Neural cell (in vitro differentiated cells): Measurements from ENCODE around the gene C15orf40. TPM values are rescaled to one million over a fixed set of nuclear protein-coding genes. Genes with fewer than 3 reads are reported as not detected.

Experiments
- H2AFZ ChIP-seq: fragments of 200-600, 300-800 bp; sonication (generic), shearing (Covaris generic); 2 replicates; pipeline ENCODE4 v1.6.0; 2014; ENCODE audit warnings: low read depth, mild to moderate bottlenecking, antibody characterized with exemption, low read length, moderate library complexity
- H3F3A ChIP-seq: fragments of 200-600 bp; shearing (Covaris generic); 2 replicates; pipeline ENCODE4 v1.6.1; 2016; ENCODE audit warnings: mild to moderate bottlenecking, moderate library complexity, mixed read lengths, antibody characterized with exemption, low read length; ENCODE audit not compliant: insufficient read depth, poor library complexity, severe bottlenecking
- H3K27ac ChIP-seq: fragments of 200-600, 300-800 bp; sonication (generic), shearing (Covaris generic); 2 replicates; pipeline ENCODE4 v1.5.1; 2014; ENCODE audit warnings: mild to moderate bottlenecking, low read length, moderate library complexity
- H3K27me3 ChIP-seq: fragments of 300-800, 200-600 bp; sonication (generic), shearing (Covaris generic); 2 replicates; pipeline ENCODE4 v1.6.0; 2014; ENCODE audit warnings: mild to moderate bottlenecking, low read depth, low read length, moderate library complexity; ENCODE audit not compliant: insufficient read depth
- H3K36me3 ChIP-seq: fragments of 300-800, 200-600 bp; sonication (generic), shearing (Covaris generic); 2 replicates; pipeline ENCODE4 v1.5.1; 2014; ENCODE audit warnings: mild to moderate bottlenecking, antibody characterized with exemption, low read length, moderate library complexity; ENCODE audit not compliant: insufficient read depth
- H3K4me2 ChIP-seq: fragments of 300-800, 200-600 bp; sonication (generic), shearing (Covaris generic); 2 replicates; pipeline ENCODE4 v1.6.0; 2014; ENCODE audit warnings: mild to moderate bottlenecking, low read length
- H3K4me3 ChIP-seq: fragments of 300-800, 200-600 bp; sonication (generic), shearing (Covaris generic); 2 replicates; pipeline ENCODE4 v1.5.1; 2014; ENCODE audit warnings: mild to moderate bottlenecking, low read length, moderate library complexity
- H3K79me2 ChIP-seq: fragments of 200-600 bp; shearing (Covaris generic); replicated peaks from 2 replicates; pipeline ENCODE4 v1.6.0; 2014; ENCODE audit warnings: mild to moderate bottlenecking, low read length, moderate library complexity; ENCODE audit not compliant: insufficient read depth
- H3K9ac ChIP-seq: fragments of 300-800, 200-600 bp; sonication (generic), shearing (Covaris generic); 2 replicates; pipeline ENCODE4 v1.6.1; 2016; ENCODE audit warnings: mild to moderate bottlenecking, low read length, mixed read lengths
- H3K9me2 ChIP-seq: fragments of 200-600 bp; shearing (Covaris generic); 2 replicates; pipeline ENCODE4 v1.6.1; 2016; ENCODE audit warnings: mild to moderate bottlenecking, low read length, mixed read lengths; ENCODE audit not compliant: insufficient read depth
- H3K9me3 ChIP-seq: fragments of 200-600, 300-800 bp; sonication (generic), shearing (Covaris generic); 2 replicates; pipeline ENCODE4 v1.6.1; 2016; ENCODE audit warnings: mild to moderate bottlenecking, mixed run types, low read length, moderate library complexity, mixed read lengths
- H4K20me1 ChIP-seq: fragments of 200-600 bp; shearing (Covaris generic); 2 replicates; pipeline ENCODE4 v1.6.1; 2016; ENCODE audit warnings: mild to moderate bottlenecking, mixed run types; ENCODE audit not compliant: insufficient read depth
- CTCF ChIP-seq: fragments of 450-650 bp; IDR thresholded peaks from 2 replicates; pipeline ENCODE4 v1.5.1; 2014; ENCODE audit warnings: antibody characterized with exemption, mild to moderate bottlenecking, moderate library complexity; ENCODE audit not compliant: poor library complexity, severe bottlenecking
- EP300 ChIP-seq: fragments of 450-650 bp; conservative IDR thresholded peaks from 2 replicates; pipeline ENCODE4 v1.6.1; 2014; ENCODE audit warnings: antibody characterized with exemption, mild to moderate bottlenecking, moderate library complexity; ENCODE audit not compliant: poor library complexity, severe bottlenecking
- EZH2 ChIP-seq: fragments of 200-600, 300-800 bp; shearing (Covaris generic), sonication (generic); IDR thresholded peaks from 2 replicates; pipeline ENCODE4 v1.6.1; 2014; ENCODE audit warnings: antibody characterized with exemption, low read length, borderline replicate concordance, mild to moderate bottlenecking; ENCODE audit not compliant: insufficient read depth, poor library complexity, severe bottlenecking
- MXI1 ChIP-seq: fragments of 450-650 bp; conservative IDR thresholded peaks from 2 replicates; pipeline ENCODE4 v1.6.1; 2014; ENCODE audit warnings: antibody characterized with exemption, mild to moderate bottlenecking; ENCODE audit not compliant: poor library complexity, severe bottlenecking
- POLR2AphosphoS5 ChIP-seq: IDR thresholded peaks from 2 replicates; pipeline ENCODE4 v1.6.1; 2012
- RAD21 ChIP-seq: fragments of 450-650 bp; conservative IDR thresholded peaks from 2 replicates; pipeline ENCODE4 v1.6.1; 2014; ENCODE audit warnings: antibody characterized with exemption, mild to moderate bottlenecking, moderate library complexity
- REST ChIP-seq: IDR thresholded peaks from 2 replicates; pipeline ENCODE4 v1.6.1; 2012; ENCODE audit warnings: borderline replicate concordance
- SMC3 ChIP-seq: fragments of 450-650 bp; conservative IDR thresholded peaks from 2 replicates; pipeline ENCODE4 v1.6.1; 2014; ENCODE audit warnings: antibody characterized with exemption, mild to moderate bottlenecking, moderate library complexity; ENCODE audit not compliant: poor library complexity
- TAF1 ChIP-seq: IDR thresholded peaks from 2 replicates; pipeline ENCODE4 v1.6.1; 2012; ENCODE audit warnings: low read depth
- polyA plus RNA-seq: library from polyadenylated mRNA; depleted of rRNA; stranded (reverse); fragments of >200 nt; gene quantifications from 2 replicates; pipeline ENCODE4 v1.2.3, GENCODE V29; 2014

The C15orf40 gene
- polyA plus RNA-seq, 1 donor from 2014 or later, result 17.2 TPM

GRCh38 chr15:82995938-82996337, 15.5 kb downstream of the C15orf40 start:
- Histone ChIP-seq H3K9ac (no peak overlapping the region), H3K27me3 (no peaks in the 10 kb centered on the region), H3K36me3 (no peaks in the 10 kb centered on the region), H2AFZ (no peak overlapping the region), H3K9me3 (no peaks in the 10 kb centered on the region), H3K4me3 (no peak overlapping the region), H3F3A (no peaks in the 10 kb centered on the region), H3K4me2 (no peak overlapping the region), H3K27ac (no peak overlapping the region), H3K9me2 (no peaks in the 10 kb centered on the region), H4K20me1 (no peaks in the 10 kb centered on the region), H3K79me2 (no peaks in the 10 kb centered on the region)
- TF ChIP-seq TAF1, result no peak
- no peak for TF ChIP-seq EP300
- TF ChIP-seq MXI1, result no peak
- no peak for TF ChIP-seq CTCF
- TF ChIP-seq EZH2, result no peak
- TF ChIP-seq REST, result no peak
- no peak for TF ChIP-seq POLR2AphosphoS5

- H3K4me2 ChIP-seq, result no peak overlapping the region
- H4K20me1 ChIP-seq, result no peaks in the 10 kb centered on the region
- no peaks in the 10 kb centered on the region for H3K9me3 ChIP-seq
- no peak overlapping the region for H3K4me3 ChIP-seq
- H3K27ac ChIP-seq, result no peak overlapping the region
- H2AFZ ChIP-seq, result no peak overlapping the region
- H3K9ac ChIP-seq, result no peak overlapping the region
- H3K79me2 ChIP-seq, result no peaks in the 10 kb centered on the region
- no peaks in the 10 kb centered on the region for H3K9me2 ChIP-seq
- TF ChIP-seq MXI1 (no peak), REST (no peak), CTCF (no peak), TAF1 (no peak), EP300 (no peak), SMC3 (no peak), RAD21 (no peak), POLR2AphosphoS5 (no peak), EZH2 (no peak)
- no peaks in the 10 kb centered on the region for H3K27me3 ChIP-seq
- H3F3A ChIP-seq, result no peaks in the 10 kb centered on the region
- H3K36me3 ChIP-seq, result no peaks in the 10 kb centered on the region
Observed at GRCh38 chr15:82995076-82995475, 16.4 kb downstream of the C15orf40 start.
